ENCODE results near the gene DAB2. TPM values are rescaled to one million over a fixed set of nuclear protein-coding genes. Genes with fewer than 3 reads are reported as not detected.
"Not testable (repeated sequence)": the region's sequence is repeated elsewhere in the genome, so short reads cannot be mapped to it uniquely, and the experiment has no call there.

The DAB2 gene
- total and polyA plus RNA-seq, 2 of the 8 experiments (the other 6 are each of a cell fraction or from before 2014, with no cell fraction given), result 2.6 to 4.9 TPM

- H3K79me2 ChIP-seq (ENCODE audit: control insufficient read depth in 1 of 2, insufficient read depth in 2 of 2, low read length in 2 of 2); H2BK120ac ChIP-seq (replicated peaks; ENCODE audit: low read depth, low read length); H3K79me1 ChIP-seq (ENCODE audit: low read depth, low read length); H3K56ac ChIP-seq (replicated peaks; ENCODE audit: insufficient read length, low read depth, low read length); H2BK15ac ChIP-seq (ENCODE audit: low read length); H3K27me3 ChIP-seq (replicated peaks in 1 of 4; ENCODE audit: control insufficient read depth in 3 of 4, extremely low read depth in 1 of 4, insufficient read depth in 3 of 4, low read length in 3 of 4); H3K23me2 ChIP-seq (ENCODE audit: low read depth, low read length); FAIRE-seq; H2AK5ac ChIP-seq (ENCODE audit: low read depth, low read length); H2BK12ac ChIP-seq (ENCODE audit: low read depth, low read length); H4K5ac ChIP-seq (ENCODE audit: insufficient read length, low read depth, low read length); H3K4me3 ChIP-seq (ENCODE audit: extremely low read depth in 1 of 4, insufficient read depth in 2 of 4, low read depth in 3 of 4, low read length in 4 of 4); H4K8ac ChIP-seq (ENCODE audit: extremely low read depth, insufficient read depth, low read length); H4K91ac ChIP-seq (replicated peaks; ENCODE audit: insufficient read length, low read length); H3K4me2 ChIP-seq (ENCODE audit: insufficient read depth in 1 of 2, low read depth in 2 of 2, low read length in 2 of 2); H2BK5ac ChIP-seq (ENCODE audit: low read depth, low read length); H3K4ac ChIP-seq (replicated peaks; ENCODE audit: insufficient read length, low read depth, low read length); H3K9ac ChIP-seq (replicated peaks in 1 of 4; ENCODE audit: extremely low read depth in 1 of 4, low read depth in 3 of 4, low read length in 3 of 4); H3K23ac ChIP-seq (ENCODE audit: insufficient read length); CTCF ChIA-PET (ENCODE audit: partially characterized antibody); H3K36me3 ChIP-seq (ENCODE audit: control insufficient read depth in 2 of 4, insufficient read depth in 4 of 4, low read length in 3 of 4); DNase-seq (ENCODE audit: low read depth in 1 of 2, low spot score in 2 of 2); H3K18ac ChIP-seq (ENCODE audit: extremely low read depth, low read length); H2AFZ ChIP-seq (ENCODE audit: low read length); H4K20me1 ChIP-seq (replicated peaks in 1 of 2; ENCODE audit: control insufficient read depth in 1 of 2, insufficient read depth in 2 of 2, low read length in 2 of 2); H2BK20ac ChIP-seq (ENCODE audit: low read length); H3K27ac ChIP-seq (ENCODE audit: low read depth, low read length); H3K14ac ChIP-seq (ENCODE audit: insufficient read length); H3K4me1 ChIP-seq (replicated peaks in 1 of 4; ENCODE audit: control insufficient read depth in 3 of 4, insufficient read depth in 4 of 4, low read length in 3 of 4): not testable (repeated sequence)
- peaks cover 5 to 17% of the 10 kb centered on the region in 2 experiments; a peak in 2 of 4 replicates for H3K9me3 ChIP-seq (ENCODE audit: insufficient read depth in 2 of 2, low read depth in 1 of 2, low read length in 1 of 2)
- POLR2A ChIA-PET (ENCODE audit: partially characterized antibody), result interaction anchor here (0.6 kb wide), 1 partner anchor 208 kb away, joined by 3 read pairs; no protein-coding TSS in a partner anchor
- 100% methylated on average over 3 of the region's 27 CpGs; no CpG with 5 or more reads in 1 of the 2 experiments for WGBS, 2 experiments (ENCODE audit: extremely low coverage in 1 of 2, insufficient coverage in 1 of 2, insufficient read length in 1 of 2, insufficient replicate concordance in 2 of 2, low coverage in 1 of 2, low lambda C conversion rate in 2 of 2, missing lambda C conversion rate in 1 of 2)
Measured at GRCh38 chr5:39334296-39334695, 90.5 kb downstream of the DAB2 start.
